OCI-LY3 (cell line): ENCODE results near the gene SNX25.
"Not testable (repeated sequence)": the region's sequence is repeated elsewhere in the genome, so short reads cannot be mapped to it uniquely, and the experiment has no call there.

ENCODE experiments used
- H2AFZ ChIP-seq: fragments of 200-600, 300-600 bp; shearing (Covaris generic); 2 replicates; pipeline ENCODE4 v1.6.0; 2014; ENCODE audit warnings: antibody characterized with exemption, low read depth, low read length
- H3K27ac ChIP-seq: fragments of 200-600, 300-600 bp; sonication (generic); 2 replicates; pipeline ENCODE4 v1.5.1; 2014; ENCODE audit warnings: mild to moderate bottlenecking, low read length, moderate library complexity, mixed read lengths
- H3K27me3 ChIP-seq: fragments of 200-600, 300-600 bp; sonication (generic); 2 replicates; pipeline ENCODE4 v1.6.1; 2014; ENCODE audit warnings: low read depth, low read length, mixed read lengths
- H3K36me3 ChIP-seq: fragments of 200-600, 300-600 bp; sonication (generic); replicated peaks from 2 replicates; pipeline ENCODE3; 2014; ENCODE audit warnings: low read depth, low read length, mixed read lengths
- H3K4me1 ChIP-seq: fragments of 300-600, 200-600 bp; sonication (generic); 2 replicates; pipeline ENCODE4 v1.6.1; 2014; ENCODE audit warnings: low read length, mixed read lengths
- H3K4me2 ChIP-seq: fragments of 200-600, 300-600 bp; sonication (generic); 2 replicates; pipeline ENCODE4 v1.6.1; 2014; ENCODE audit warnings: low read length, mixed read lengths
- H3K4me3 ChIP-seq: fragments of 300-600, 200-600 bp; sonication (generic); 2 replicates; pipeline ENCODE4 v1.5.1; 2014; ENCODE audit warnings: antibody characterized with exemption, mild to moderate bottlenecking, low read length, moderate library complexity
- H3K79me2 ChIP-seq: fragments of 300-600, 200-600 bp; shearing (Covaris generic); 2 replicates; pipeline ENCODE4 v1.6.1; 2014; ENCODE audit warnings: mild to moderate bottlenecking, low read length, mixed read lengths
- H3K9ac ChIP-seq: fragments of 300-600, 200-600 bp; shearing (Covaris generic); 2 replicates; pipeline ENCODE4 v1.6.0; 2014; ENCODE audit warnings: mild to moderate bottlenecking, low read length, moderate library complexity
- H3K9me3 ChIP-seq: fragments of 200-600, 300-600 bp; shearing (Covaris generic); 2 replicates; pipeline ENCODE4 v1.6.1; 2014; ENCODE audit warnings: low read length, mixed read lengths; ENCODE audit not compliant: insufficient read depth
- H4K20me1 ChIP-seq: fragments of 200-600, 300-600 bp; sonication (generic); 2 replicates; pipeline ENCODE4 v1.6.1; 2016; ENCODE audit warnings: low read length, mixed read lengths; ENCODE audit not compliant: insufficient read depth
- CTCF ChIP-seq: fragments of 200-600, 300-600 bp; sonication (generic); IDR thresholded peaks from 2 replicates; pipeline ENCODE4 v1.5.1; 2014; ENCODE audit warnings: antibody characterized with exemption, low read length, low read depth
- EZH2phosphoT487 ChIP-seq: fragments of 200-600 bp; shearing (Covaris generic); IDR thresholded peaks from 2 replicates; pipeline ENCODE4 v1.6.1; 2018; ENCODE audit warnings: antibody characterized with exemption, mixed run types, low read depth

SNX25 gene

GRCh38 chr4:185207466-185207865 is 1.9 kb upstream of the SNX25 start:
- Histone ChIP-seq H3K9ac (no peak overlapping the region), H2AFZ (no peak overlapping the region), H3K4me3 (no peak overlapping the region), H4K20me1 (no peaks in the 10 kb centered on the region), H3K4me2 (no peak overlapping the region), H3K9me3 (no peaks in the 10 kb centered on the region), H3K27ac (no peak overlapping the region), H3K4me1 (peaks cover 19% of the 10 kb centered on the region), H3K27me3 (no peaks in the 10 kb centered on the region), H3K36me3 (no peaks in the 10 kb centered on the region), H3K79me2 (peaks cover 46% of the 10 kb centered on the region)
- no peak for TF ChIP-seq CTCF
- no peak for TF ChIP-seq EZH2phosphoT487

- H3K27ac ChIP-seq: 0 out of 2 replicates have a peak overlapping the region, but pooled peaks have one; percentile 60
- not testable (repeated sequence) for H4K20me1 ChIP-seq, H3K36me3 ChIP-seq, H3K27me3 ChIP-seq, H3K9me3 ChIP-seq, H3K4me2 ChIP-seq, H2AFZ ChIP-seq
- peaks cover 47% of the 10 kb centered on the region for H3K79me2 ChIP-seq
- H3K4me1 ChIP-seq: peaks cover 35% of the 10 kb centered on the region
- H3K9ac ChIP-seq: peak overlapping the region; percentile 76; the same call in 1 of the 2 replicates
- H3K4me3 ChIP-seq: peak overlapping the region; percentile 85
Observed at GRCh38 chr4:185209852-185210101, 379 bp downstream of the SNX25 start.

- Histone ChIP-seq H2AFZ (no peak overlapping the region), H3K9ac (peak overlapping the region; percentile 76), H4K20me1 (peaks cover 2% of the 10 kb centered on the region; the same call in 1 of the 2 replicates), H3K4me2 (peak overlapping the region; percentile 84), H3K9me3 (no peaks in the 10 kb centered on the region), H3K4me1 (peaks cover 32% of the 10 kb centered on the region), H3K36me3 (no peaks in the 10 kb centered on the region), H3K4me3 (peak overlapping the region; percentile 85), H3K27ac (peak overlapping the region; percentile 60), H3K27me3 (no peaks in the 10 kb centered on the region), H3K79me2 (peaks cover 53% of the 10 kb centered on the region)
- TF ChIP-seq EZH2phosphoT487 (no peak), CTCF (no peak)
Observed at GRCh38 chr4:185210102-185210981, 944 bp downstream of the SNX25 start.

- H3K4me3 ChIP-seq: peak overlapping the region; percentile 85
- TF ChIP-seq EZH2phosphoT487 (no peak), CTCF (no peak)
- H3K79me2 ChIP-seq: peaks cover 60% of the 10 kb centered on the region
- peaks cover 27% of the 10 kb centered on the region for H3K4me1 ChIP-seq
- H4K20me1 ChIP-seq: peaks cover 2% of the 10 kb centered on the region; the same call in 1 of the 2 replicates
- H3K36me3 ChIP-seq: no peaks in the 10 kb centered on the region
- H3K27ac ChIP-seq: peak overlapping the region; percentile 60
- no peak overlapping the region for H2AFZ ChIP-seq
- no peaks in the 10 kb centered on the region for H3K9me3 ChIP-seq
- peak overlapping the region; percentile 84 for H3K4me2 ChIP-seq
- no peaks in the 10 kb centered on the region for H3K27me3 ChIP-seq
- H3K9ac ChIP-seq: peak overlapping the region; percentile 76
Observed at GRCh38 chr4:185211035-185211434, 1.6 kb downstream of the SNX25 start.
